Thymus (tissue), 11 donors: ENCODE measurements around the gene PJA1. TPM values are rescaled to one million over a fixed set of nuclear protein-coding genes. Genes with fewer than 3 reads are reported as not detected.

ENCODE experiments used
- DNase-seq, 9 donors: peaks; one replicate each; pipeline ENCODE4 v3.0.0-alpha.2; 2013; ENCODE audit warnings: low spot score in 9 of 9, low read depth in 6 of 9, missing footprints in 1 of 9
- H3K27ac ChIP-seq, 2 donors: one replicate each; pipeline ENCODE4 v1.5.1; 2013; ENCODE audit warnings: control low read depth in 1 of 2, low read depth in 1 of 2, low read length in 1 of 2, mild to moderate bottlenecking in 1 of 2, moderate library complexity in 1 of 2
- H3K27me3 ChIP-seq, 2 donors: one replicate each; pipeline ENCODE4 v1.5.1; 2013; ENCODE audit warnings: low read length in 1 of 2; ENCODE audit not compliant: control insufficient read depth in 2 of 2, insufficient read depth in 1 of 2
- H3K36me3 ChIP-seq, 2 donors: one replicate each; pipeline ENCODE4 v1.5.1; 2013; ENCODE audit warnings: low read length in 1 of 2, mild to moderate bottlenecking in 1 of 2, moderate library complexity in 1 of 2; ENCODE audit not compliant: control insufficient read depth in 2 of 2, insufficient read depth in 2 of 2
- H3K4me1 ChIP-seq, 2 donors: one replicate each; pipeline ENCODE4 v1.5.1; 2013; ENCODE audit warnings: low read length in 2 of 2; ENCODE audit not compliant: control insufficient read depth in 2 of 2, insufficient read depth in 2 of 2
- H3K4me3 ChIP-seq, 2 donors: one replicate each; pipeline ENCODE4 v1.5.1; 2013; ENCODE audit warnings: low read length in 2 of 2, control low read depth in 1 of 2, mild to moderate bottlenecking in 1 of 2
- H3K9me3 ChIP-seq, 2 donors: one replicate each; pipeline ENCODE4 v1.5.1; 2013; ENCODE audit warnings: low read length in 1 of 2, mild to moderate bottlenecking in 1 of 2; ENCODE audit not compliant: control insufficient read depth in 2 of 2, insufficient read depth in 1 of 2
- WGBS: extraction: QIAGEN DNeasy Blood & Tissue Kit; methylation state at CpG from one replicate; pipeline ENCODE4 v1.1.7; 2013; 5-methylcytosine and 5-hydroxymethylcytosine counted together
- polyA plus RNA-seq: library from polyadenylated mRNA; stranded (reverse); fragments of 200-250 nt; gene quantifications from one replicate; pipeline ENCODE4 v1.2.3, GENCODE V29; 2013
- total RNA-seq: library from RNA; stranded (reverse); fragments of 120-200 nt; gene quantifications from one replicate; pipeline ENCODE4 v1.2.4, GENCODE V29; 2013
- donor health status: healthy.

The PJA1 gene
- total and polyA plus RNA-seq, 2 donors, result 14.8 to 19.1 TPM

DNA sequence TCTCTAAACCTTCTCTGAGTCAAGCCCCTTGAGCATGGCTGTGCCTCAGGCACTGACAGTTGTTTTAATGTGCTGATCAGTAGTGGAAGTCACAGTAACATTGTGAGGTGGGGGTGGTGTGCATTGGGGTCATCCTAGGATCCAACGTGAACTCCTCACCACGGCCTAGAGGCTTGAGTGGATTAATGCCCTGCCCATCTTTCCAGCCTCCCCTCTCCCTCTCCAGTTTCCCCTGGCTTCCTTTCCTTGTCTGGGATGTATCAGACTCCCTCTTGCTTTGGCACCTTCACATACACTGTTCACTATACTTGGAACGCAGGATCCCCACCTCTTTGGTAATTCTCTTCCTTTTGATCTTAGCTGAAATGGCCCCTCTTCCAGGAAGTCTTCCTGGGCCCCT is 13.3 kb upstream of the PJA1 start:
- no peaks in the 10 kb centered on the region for H3K36me3 ChIP-seq
- H3K9me3 ChIP-seq, result no peaks in the 10 kb centered on the region
- no peak for DNase-seq
- no peak overlapping the region for H3K27ac ChIP-seq
- peaks cover 0 to 3% of the 10 kb centered on the region in 2 donors for H3K4me1 ChIP-seq
- H3K27me3 ChIP-seq, result peaks cover 0 to 15% of the 10 kb centered on the region in 2 donors
- 93% methylated on average over 3 of the region's 3 CpGs for WGBS
- no peak overlapping the region for H3K4me3 ChIP-seq

DNA sequence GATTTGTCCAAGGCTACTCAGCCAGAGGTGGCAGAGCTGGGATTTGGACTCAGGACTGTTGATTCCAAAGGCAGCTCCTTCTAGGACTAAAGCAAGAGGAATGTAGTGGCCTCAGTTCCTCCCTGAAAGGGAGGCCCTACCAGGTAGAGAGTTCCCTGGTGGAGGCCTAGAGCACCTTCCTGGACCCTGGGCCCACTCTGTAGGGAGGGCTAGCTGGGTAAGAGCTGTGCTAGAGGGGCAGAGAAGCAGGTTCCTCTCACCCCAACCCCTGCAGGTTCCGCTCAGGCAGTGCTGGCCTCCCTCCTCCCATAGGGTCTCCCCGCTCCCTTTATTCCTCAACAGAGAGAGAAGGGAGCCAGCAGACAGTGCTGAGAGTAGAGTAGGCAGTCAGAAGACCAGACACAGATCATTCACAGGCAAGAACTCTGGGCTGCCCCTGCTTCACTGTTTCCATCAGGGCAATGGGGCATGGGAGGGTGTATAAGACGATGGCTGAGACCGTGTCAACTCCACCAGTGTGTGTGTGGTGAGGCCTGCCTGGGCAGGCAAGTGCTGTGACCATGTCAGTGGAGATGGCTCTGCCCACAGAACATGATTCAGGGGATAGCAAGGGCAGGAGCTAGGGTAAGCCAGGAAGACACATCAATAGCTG is 12.4 kb upstream of the PJA1 start:
- Histone ChIP-seq H3K36me3 (no peaks in the 10 kb centered on the region), H3K4me1 (peaks cover 0 to 3% of the 10 kb centered on the region in 2 donors), H3K4me3 (no peak overlapping the region), H3K27ac (no peak overlapping the region), H3K27me3 (peaks cover 0 to 17% of the 10 kb centered on the region in 2 donors), H3K9me3 (no peaks in the 10 kb centered on the region)
- 100% methylated on average over 4 of the region's 4 CpGs for WGBS
- no peak for DNase-seq

DNA sequence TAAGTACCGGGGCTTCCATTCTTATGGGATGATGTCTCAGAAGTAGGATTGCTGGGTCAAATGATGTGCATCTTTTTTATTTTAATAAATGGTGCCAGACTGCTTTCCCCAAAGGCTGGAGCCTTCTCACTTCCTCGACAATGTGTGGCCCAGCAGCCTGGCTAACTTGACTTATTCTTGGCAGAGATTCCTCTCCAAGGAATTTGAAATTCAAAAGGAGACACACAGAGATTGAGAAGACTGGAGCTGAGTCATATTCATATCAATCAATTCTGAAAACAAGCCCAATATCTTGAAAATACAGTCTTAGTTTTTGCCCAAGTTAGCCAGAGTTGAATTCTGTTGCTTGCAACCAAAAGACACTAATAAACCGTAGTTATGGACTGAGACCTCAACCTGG is 10.8 kb upstream of the PJA1 start:
- H3K27ac ChIP-seq, result no peak overlapping the region
- peaks cover 0 to 17% of the 10 kb centered on the region in 2 donors for H3K27me3 ChIP-seq
- no peak for DNase-seq
- WGBS, result 90% methylated on average over 3 of the region's 3 CpGs
- no peak overlapping the region for H3K4me3 ChIP-seq
- no peaks in the 10 kb centered on the region for H3K9me3 ChIP-seq
- peaks cover 0 to 3% of the 10 kb centered on the region in 2 donors for H3K4me1 ChIP-seq
- H3K36me3 ChIP-seq, result no peaks in the 10 kb centered on the region

DNA sequence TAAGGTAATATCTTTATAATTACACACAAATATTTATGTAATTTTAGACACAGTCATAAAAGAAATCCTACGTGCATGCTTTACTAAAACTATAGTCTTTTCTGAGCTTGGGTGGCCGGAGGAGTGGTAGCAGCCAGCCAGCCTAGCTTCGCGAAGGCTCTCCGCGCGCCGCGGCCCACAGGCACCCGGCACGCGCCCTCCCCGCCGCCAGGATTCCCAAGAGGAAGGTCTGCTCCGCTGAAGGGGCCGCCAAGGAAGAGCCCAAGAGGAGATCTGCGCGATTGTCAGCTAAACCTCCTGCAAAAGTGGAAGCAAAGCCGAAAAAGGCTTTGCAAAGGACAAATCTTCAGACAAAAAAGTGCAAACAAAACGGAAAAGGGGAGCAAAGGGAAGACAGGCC is 8.7 kb upstream of the PJA1 start:
- Histone ChIP-seq H3K27me3 (peaks cover 0 to 11% of the 10 kb centered on the region in 2 donors), H3K9me3 (no peaks in the 10 kb centered on the region), H3K4me3 (no peak overlapping the region), H3K36me3 (no peaks in the 10 kb centered on the region), H3K27ac (no peak overlapping the region), H3K4me1 (no peaks in the 10 kb centered on the region)
- DNase-seq, result no peak
- WGBS, result 77% methylated on average over 20 of the region's 20 CpGs

DNA sequence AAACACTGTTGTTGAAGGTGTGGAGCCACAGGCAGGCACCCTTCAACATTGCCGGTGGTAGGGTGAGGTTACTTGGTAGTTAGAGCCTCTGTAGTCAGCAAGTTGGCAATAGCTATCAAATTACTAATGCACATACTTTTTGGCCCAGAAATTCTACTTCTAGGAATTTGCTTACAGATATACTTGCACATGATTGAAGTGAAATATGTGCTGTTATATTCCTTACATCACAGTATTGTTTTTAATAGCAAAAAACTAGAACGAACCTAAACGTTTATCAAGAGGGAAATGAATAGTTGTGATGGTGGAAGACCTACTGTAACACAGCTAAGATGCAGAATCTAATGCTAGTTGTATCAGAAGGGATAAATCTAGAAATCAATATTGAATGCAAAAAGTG is 7.7 kb upstream of the PJA1 start:
- H3K36me3 ChIP-seq, result no peaks in the 10 kb centered on the region
- H3K9me3 ChIP-seq, result no peaks in the 10 kb centered on the region
- no peaks in the 10 kb centered on the region for H3K4me1 ChIP-seq
- DNase-seq, result no peak
- H3K27me3 ChIP-seq, result peaks cover 0 to 11% of the 10 kb centered on the region in 2 donors
- 92% methylated on average over 3 of the region's 3 CpGs for WGBS
- H3K27ac ChIP-seq, result no peak overlapping the region
- H3K4me3 ChIP-seq, result no peak overlapping the region

DNA sequence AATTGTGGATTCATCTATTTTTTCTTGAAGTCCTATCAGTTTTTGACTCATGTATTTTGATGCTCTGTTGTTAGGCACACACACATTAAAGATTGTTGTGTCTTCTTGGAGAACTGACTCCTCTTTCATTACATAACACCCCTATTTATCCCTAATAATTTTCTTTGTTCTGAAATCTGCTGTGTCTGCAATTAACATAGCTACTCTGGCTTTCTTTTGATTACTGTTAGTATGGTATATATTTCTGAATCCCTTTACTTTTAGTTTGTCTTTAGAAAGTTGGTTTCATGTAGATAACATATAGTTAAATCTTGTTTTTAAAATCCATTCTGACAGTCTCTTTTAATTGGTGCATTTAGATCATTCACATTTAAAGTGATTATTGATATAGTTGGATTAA is 5.1 kb upstream of the PJA1 start:
- no peak for DNase-seq
- no peak overlapping the region for H3K27ac ChIP-seq
- H3K27me3 ChIP-seq, result peaks cover 0 to 6% of the 10 kb centered on the region in 2 donors
- H3K4me3 ChIP-seq, result no peak overlapping the region
- no peaks in the 10 kb centered on the region for H3K36me3 ChIP-seq
- H3K4me1 ChIP-seq, result no peaks in the 10 kb centered on the region
- H3K9me3 ChIP-seq, result no peaks in the 10 kb centered on the region

- no peaks in the 10 kb centered on the region for H3K4me1 ChIP-seq
- H3K36me3 ChIP-seq, result peaks cover 0 to 8% of the 10 kb centered on the region in 2 donors
- 18% methylated on average over 23 of the region's 23 CpGs for WGBS
- H3K4me3 ChIP-seq, result peak overlapping the region; percentile 56 to 64
- peaks cover 0 to 2% of the 10 kb centered on the region in 2 donors for H3K27me3 ChIP-seq
- no peaks in the 10 kb centered on the region for H3K9me3 ChIP-seq
- peak overlapping the region; percentile 26 to 31 for H3K27ac ChIP-seq
- peak in 4 of 9 donors; percentile 31 to 65 (median 42) for DNase-seq
Measured at GRCh38 chrX:69163936-69164741, 1.1 kb downstream of the PJA1 start.

DNA sequence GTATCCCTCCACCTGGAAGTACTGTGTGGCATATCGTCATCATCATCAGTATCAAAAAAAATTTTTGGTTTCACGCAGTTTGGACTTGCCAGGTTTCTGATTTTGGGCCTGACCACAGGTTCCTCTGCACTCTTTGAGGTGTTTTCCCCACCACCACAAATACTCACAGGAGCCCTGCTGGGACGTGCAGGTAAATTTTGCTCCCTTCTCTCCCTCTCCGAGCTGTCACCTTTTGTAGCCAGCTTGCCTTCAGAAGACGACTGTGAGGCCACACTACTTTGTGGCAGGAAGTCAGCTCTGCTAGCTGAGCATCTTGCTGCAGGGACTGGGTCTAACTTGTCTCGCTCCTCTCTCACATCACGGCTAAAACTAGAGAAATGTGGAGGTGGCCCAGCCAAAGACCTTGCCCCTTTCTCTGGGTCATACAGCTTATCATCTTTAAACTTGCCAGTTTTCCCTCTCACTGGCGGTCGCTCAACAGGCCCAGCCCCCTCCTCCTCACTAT is 2.8 kb downstream of the PJA1 start:
- 89% methylated on average over 9 of the region's 9 CpGs for WGBS
- Histone ChIP-seq H3K4me3 (no peak overlapping the region), H3K36me3 (peaks cover 0 to 8% of the 10 kb centered on the region in 2 donors), H3K27ac (no peak overlapping the region), H3K27me3 (peaks cover 0 to 2% of the 10 kb centered on the region in 2 donors), H3K9me3 (no peaks in the 10 kb centered on the region), H3K4me1 (no peaks in the 10 kb centered on the region)
- DNase-seq, result peak in 1 of 9 donors; percentile 12

GRCh38 chrX:69161786-69162349 is 3.4 kb downstream of the PJA1 start:
- Histone ChIP-seq H3K4me3 (no peak overlapping the region), H3K36me3 (peaks cover 0 to 8% of the 10 kb centered on the region in 2 donors), H3K27ac (no peak overlapping the region), H3K9me3 (no peaks in the 10 kb centered on the region), H3K27me3 (peaks cover 0 to 2% of the 10 kb centered on the region in 2 donors), H3K4me1 (no peaks in the 10 kb centered on the region)
- WGBS, result 98% methylated on average over 26 of the region's 26 CpGs
- DNase-seq, result no peak
